A549 (cell line): ENCODE results near the gene BBS4. TPM values are rescaled to one million over a fixed set of nuclear protein-coding genes. Genes with fewer than 3 reads are reported as not detected.
"Not testable (repeated sequence)": the region's sequence is repeated elsewhere in the genome, so short reads cannot be mapped to it uniquely, and the experiment has no call there.

Source experiments
- ATAC-seq, 2 experiments: fragments of 200-7000 bp in 1 of 2; fragments of >200 bp in 1 of 2; cut with Nextera tagmentation in 1 of 2; cut with Tn5 transposase in 1 of 2; 3 replicates each; pipeline versions ENCODE4 v1.8.0 to v1.9.1; 2018 to 2020; ENCODE audit warnings: mild to moderate bottlenecking in 1 of 2, moderate library complexity in 1 of 2
- CTCF ChIA-PET: fragments of 300-600 bp; sonication (Branson Sonifier 250); formaldehyde crosslinking; extraction: SDS; loops from one replicate; lab custom pipeline; 2021; ENCODE audit warnings: antibody characterized with exemption, inconsistent platforms; lab: Yijun Ruan, JAX
- POLR2A ChIA-PET: fragments of 350-600 bp; formaldehyde crosslinking; extraction: SDS; loops from one replicate; lab custom pipeline; 2021; ENCODE audit warnings: antibody characterized with exemption, inconsistent platforms; lab: Yijun Ruan, JAX
- DNase-seq, 2 experiments: peaks; one replicate each; pipeline versions ENCODE4 v3.0.0 to v3.0.0-alpha.2; 2011 to 2016; ENCODE audit warnings: low read depth in 1 of 2, low spot score in 1 of 2
- FAIRE-seq: peaks from 2 replicates; lab custom pipeline; 2011; peaks lifted over from hg19 to GRCh38; lab: Jason Lieb, UNC
- H3K27ac ChIP-seq, 2 experiments: fragments of >200 bp; sonication (Bioruptor Twin); formaldehyde crosslinking; 3 replicates each; pipeline ENCODE4 v1.5.1; 2016 to 2017
- H3K4me1 ChIP-seq: fragments of >200 bp; sonication (Bioruptor Twin); formaldehyde crosslinking; 3 replicates; pipeline ENCODE4 v1.6.1; 2016
- H3K4me2 ChIP-seq: fragments of >200 bp; sonication (Bioruptor Twin); formaldehyde crosslinking; 3 replicates; pipeline ENCODE4 v1.6.1; 2016
- H3K4me3 ChIP-seq: fragments of >200 bp; sonication (Bioruptor Twin); formaldehyde crosslinking; 3 replicates; pipeline ENCODE4 v1.5.1; 2016
- H3K9me3 ChIP-seq: fragments of >200 bp; sonication (Bioruptor Twin); formaldehyde crosslinking; 3 replicates; pipeline ENCODE4 v1.6.1; 2016
- CBX2 ChIP-seq: fragments of 200-600 bp; sonication (generic); IDR thresholded peaks from 2 replicates; pipeline ENCODE4 v1.6.1; 2016; ENCODE audit warnings: low read depth, mild to moderate bottlenecking, borderline replicate concordance
- CBX8 ChIP-seq: fragments of 200-600 bp; sonication (generic); IDR thresholded peaks from 2 replicates; pipeline ENCODE4 v1.6.1; 2016
- CHD2 ChIP-seq: fragments of 150-350 bp; IDR thresholded peaks from 2 replicates; pipeline ENCODE4 v1.6.1; 2014; ENCODE audit warnings: low read length; ENCODE audit not compliant: partially characterized antibody
- CTCF ChIP-seq: fragments of >200 bp; sonication (Bioruptor Twin); formaldehyde crosslinking; IDR thresholded peaks from 3 replicates; pipeline ENCODE4 v1.5.1; 2016
- EHF ChIP-seq: fragments of 250-450 bp; sonication (Bioruptor Pico); IDR thresholded peaks from 2 replicates; pipeline ENCODE4 v1.5.0; 2020; ENCODE audit warnings: mild to moderate bottlenecking
- EHMT2 ChIP-seq: fragments of 200-600 bp; sonication (generic); IDR thresholded peaks from 2 replicates; pipeline ENCODE4 v1.6.1; 2016; ENCODE audit warnings: antibody characterized with exemption, low read depth, mild to moderate bottlenecking, moderate library complexity
- ELK1 ChIP-seq: fragments of 150-350 bp; IDR thresholded peaks from 2 replicates; pipeline ENCODE4 v1.6.1; 2014; ENCODE audit warnings: low read depth, mild to moderate bottlenecking, low read length
- EP300 ChIP-seq, 2 experiments: fragments of >200 bp; sonication (Bioruptor Twin); formaldehyde crosslinking; IDR thresholded peaks; 2 replicates in 1 of 2; 3 replicates in 1 of 2; pipeline ENCODE4 v1.6.1; 2016 to 2017
- ESRRA ChIP-seq: fragments of 150-350 bp; IDR thresholded peaks from 2 replicates; pipeline ENCODE4 v1.6.1; 2014; ENCODE audit warnings: mild to moderate bottlenecking, low read length, borderline replicate concordance
- FOSL2 ChIP-seq, 2 experiments: fragments of 450-650 bp in 1 of 2; fragments of >200 bp in 1 of 2; sonication (Bioruptor Twin) in 1 of 2; formaldehyde crosslinking; IDR thresholded peaks; 2 replicates each; pipeline versions ENCODE4 v1.5.0 to v1.6.1; 2016 to 2020; ENCODE audit warnings: mild to moderate bottlenecking in 1 of 2, moderate library complexity in 1 of 2
- FOXS1 ChIP-seq: fragments of 250-450 bp; sonication (Bioruptor Pico); IDR thresholded peaks from 2 replicates; pipeline ENCODE4 v1.5.0; 2020; ENCODE audit warnings: mild to moderate bottlenecking, moderate library complexity
- HDAC2 ChIP-seq: fragments of 200-600 bp; sonication (generic); IDR thresholded peaks from 2 replicates; pipeline ENCODE4 v1.6.1; 2016
- HMGXB4 ChIP-seq: fragments of 250-450 bp; sonication (Bioruptor Pico); IDR thresholded peaks from 2 replicates; pipeline ENCODE4 v1.5.0; 2021; ENCODE audit warnings: mild to moderate bottlenecking, moderate library complexity, borderline replicate concordance
- JUN ChIP-seq, 2 experiments: fragments of >200 bp; sonication (Bioruptor Twin); formaldehyde crosslinking; IDR thresholded peaks; 2 replicates in 1 of 2; 3 replicates in 1 of 2; pipeline ENCODE4 v1.6.1; 2016 to 2017
- NPAS2 ChIP-seq: fragments of 250-450 bp; sonication (Bioruptor Pico); IDR thresholded peaks from 2 replicates; pipeline ENCODE4 v1.8.0; 2022; ENCODE audit warnings: mild to moderate bottlenecking, moderate library complexity, borderline replicate concordance
- PHF8 ChIP-seq: fragments of 200-600 bp; sonication (generic); IDR thresholded peaks from 2 replicates; pipeline ENCODE4 v1.6.1; 2016; ENCODE audit warnings: low read depth, mild to moderate bottlenecking, antibody characterized with exemption, moderate library complexity, borderline replicate concordance
- RARB ChIP-seq: fragments of 250-450 bp; sonication (Bioruptor Pico); IDR thresholded peaks from 2 replicates; pipeline ENCODE4 v1.8.0; 2021; ENCODE audit warnings: mild to moderate bottlenecking, moderate library complexity
- SREBF2 ChIP-seq: fragments of 450-650 bp; IDR thresholded peaks from 2 replicates; pipeline ENCODE4 v1.6.1; 2014; ENCODE audit warnings: mild to moderate bottlenecking, moderate library complexity
- TFCP2L1 ChIP-seq: fragments of 250-450 bp; sonication (Bioruptor Pico); IDR thresholded peaks from 2 replicates; pipeline ENCODE4 v1.5.0; 2021; ENCODE audit warnings: mild to moderate bottlenecking
- WGBS: methylation state at CpG from one replicate; pipeline ENCODE4 v1.1.6; 2017; ENCODE audit errors: missing lambda C conversion rate; 5-methylcytosine and 5-hydroxymethylcytosine counted together
- polyA plus RNA-seq, 4 experiments: library from polyadenylated mRNA; depleted of rRNA in 3 of 4; stranded (reverse); fragments of >200 nt; fragmentation: RNase III in 1 of 4; extraction: RNeasy Plus Mini Kit Qiagen cat#74134 plus additional on column Dnase treatment in 1 of 4; gene quantifications; 2 replicates in 3 of 4; 3 replicates in 1 of 4; pipeline ENCODE4 v1.2.3, GENCODE V29; 2011 to 2017

BBS4 gene
- polyA plus RNA-seq, 2 of the 4 experiments (the other 2 are of a cell fraction), result 22.6 to 40.4 TPM

GRCh38 chr15:72724028-72724427, 38.0 kb downstream of the BBS4 start:
- ChIA-PET CTCF (interaction anchor here (1.5 to 3.6 kb wide), 4 partner anchors 10 to 550 kb away, joined by 5 to 71 read pairs (median 10); no protein-coding TSS in a partner anchor), POLR2A (no interaction called here)
- H3K4me3 ChIP-seq, result no peak overlapping the region
- H3K9me3 ChIP-seq, result no peaks in the 10 kb centered on the region
- FAIRE-seq (no peak), ATAC-seq (no peak), DNase-seq (no peak)
- no peak overlapping the region for H3K4me2 ChIP-seq
- no peak overlapping the region for H3K27ac ChIP-seq
- TF ChIP-seq FOSL2 (IDR thresholded peaks at IDR 0.05), result no peak
- peak; percentile 64; the same call in 1 of the 2 replicates for TF ChIP-seq FOSL2 (CRISPR knock-in tag; IDR thresholded peaks at IDR 0.05)
- no peak for TF ChIP-seq JUN (IDR thresholded peaks at IDR 0.05)
- no peak for TF ChIP-seq EHF (CRISPR knock-in tag)
- no peaks in the 10 kb centered on the region for H3K4me1 ChIP-seq
- 52% methylated on average over 1 of the region's 1 CpG for WGBS

GRCh38 chr15:72725446-72725845, 39.4 kb downstream of the BBS4 start:
- CTCF ChIA-PET, result no interaction called here
- FAIRE-seq, result no peak
- H3K27ac ChIP-seq, result no peak overlapping the region

GRCh38 chr15:72725851-72726250, 39.8 kb downstream of the BBS4 start:
- H3K9me3 ChIP-seq, FAIRE-seq, POLR2A ChIA-PET, H3K4me1 ChIP-seq, DNase-seq, ATAC-seq, H3K4me2 ChIP-seq, H3K27ac ChIP-seq, H3K4me3 ChIP-seq: not testable (repeated sequence)
- WGBS, result 97% methylated on average over 6 of the region's 6 CpGs
- CTCF ChIA-PET, result interaction anchor here (0.6 kb wide), 1 partner anchor 51 kb away, joined by 3 read pairs; no protein-coding TSS in a partner anchor

More at GRCh38 chr15:72725446-72725845, 39.4 kb downstream of the BBS4 start:
- H3K9me3 ChIP-seq, result no peaks in the 10 kb centered on the region
- TF ChIP-seq FOSL2 (IDR thresholded peaks at IDR 0.05) (no peak), FOSL2 (CRISPR knock-in tag; IDR thresholded peaks at IDR 0.05) (no peak), FOXS1 (CRISPR knock-in tag) (no peak), ESRRA (no peak), SREBF2 (no peak)
- whole genome bisulfite sequencing, result 96% methylated on average over 1 of the region's 3 CpGs
- H3K4me2 ChIP-seq, result no peak overlapping the region
- POLR2A ChIA-PET, result no interaction called here
- DNase-seq (no peak), ATAC-seq (no peak)
- no peaks in the 10 kb centered on the region for H3K4me1 ChIP-seq
- H3K4me3 ChIP-seq, result no peak overlapping the region

GRCh38 chr15:72727154-72727553, 41.1 kb downstream of the BBS4 start:
- H3K9me3 ChIP-seq, result no peaks in the 10 kb centered on the region
- H3K27ac ChIP-seq, result no peak overlapping the region
- POLR2A ChIA-PET, result no interaction called here
- no peak overlapping the region for H3K4me3 ChIP-seq
- no peak for FAIRE-seq
- CTCF ChIA-PET, result interaction anchor here (1.6 to 2.4 kb wide), 2 partner anchors 12 to 13 kb away, joined by 3 to 5 read pairs; no protein-coding TSS in a partner anchor
- no peak for ATAC-seq
- H3K4me2 ChIP-seq, result no peak overlapping the region
- no peak for DNase-seq
- no peak for TF ChIP-seq PHF8
- TF ChIP-seq HDAC2, result no peak
- TF ChIP-seq CBX8, result no peak
- no peak for TF ChIP-seq CBX2
- no peak for TF ChIP-seq RARB (CRISPR knock-in tag)
- no peak for TF ChIP-seq SREBF2
- TF ChIP-seq CHD2, result no peak
- no peak for TF ChIP-seq HMGXB4 (CRISPR knock-in tag)
- no peak for TF ChIP-seq EP300 (IDR thresholded peaks at IDR 0.05)
- TF ChIP-seq NPAS2 (CRISPR knock-in tag), result no peak
- TF ChIP-seq ESRRA, result no peak
- no peak for TF ChIP-seq CTCF
- no peak for TF ChIP-seq EHMT2
- no peak for TF ChIP-seq ELK1
- no peak for TF ChIP-seq TFCP2L1 (CRISPR knock-in tag)
- no peaks in the 10 kb centered on the region for H3K4me1 ChIP-seq

- FAIRE-seq, DNase-seq, H3K4me2 ChIP-seq, H3K27ac ChIP-seq, H3K4me3 ChIP-seq, H3K4me1 ChIP-seq, H3K9me3 ChIP-seq, ATAC-seq: not testable (repeated sequence)
- ChIA-PET POLR2A (interaction anchor here (1.5 kb wide), 1 partner anchor 42 kb away, joined by 4 read pairs; the partner anchor contains the start of genes BBS4 and HIGD2B), CTCF (interaction anchor here (0.5 to 2.4 kb wide), 6 partner anchors 10 to 68 kb away, joined by 3 to 7 read pairs (median 4); no protein-coding TSS in a partner anchor)
- 89% methylated on average over 1 of the region's 1 CpG for WGBS
Measured at GRCh38 chr15:72728249-72728648, 42.2 kb downstream of the BBS4 start.
